ENCODE data around the gene TEX51. TPM values are rescaled to one million over a fixed set of nuclear protein-coding genes. Genes with fewer than 3 reads are reported as not detected.

Gene TEX51
- total RNA-seq, 1 donor from 2014 or later, result not detected

DNA sequence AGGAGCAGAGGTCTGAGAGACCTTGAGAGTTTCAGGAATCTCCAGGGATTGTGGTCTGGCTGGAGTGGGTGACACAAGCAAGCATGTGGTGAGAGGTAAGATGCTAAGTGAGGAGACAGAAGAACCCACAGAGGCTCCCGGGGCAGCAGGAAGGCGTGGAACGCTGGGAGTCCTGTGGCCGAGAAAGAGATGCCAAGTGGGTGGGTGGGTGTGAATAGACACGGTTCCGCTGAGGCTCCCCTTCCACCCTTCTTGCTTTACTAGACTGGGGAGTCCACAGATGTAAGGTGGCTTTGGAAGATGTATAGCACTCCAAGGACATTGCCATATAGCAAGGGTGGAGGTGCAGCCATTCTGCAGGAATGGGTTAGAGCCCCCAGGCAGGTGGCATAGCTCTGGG, 4.2 kb downstream of the TEX51 start:
- DNase-seq (ENCODE audit: low read depth), result no peak
- H3K4me3 ChIP-seq (ENCODE audit: low read depth, low read length), result no peak overlapping the region
- TF ChIP-seq, protein P1, sequence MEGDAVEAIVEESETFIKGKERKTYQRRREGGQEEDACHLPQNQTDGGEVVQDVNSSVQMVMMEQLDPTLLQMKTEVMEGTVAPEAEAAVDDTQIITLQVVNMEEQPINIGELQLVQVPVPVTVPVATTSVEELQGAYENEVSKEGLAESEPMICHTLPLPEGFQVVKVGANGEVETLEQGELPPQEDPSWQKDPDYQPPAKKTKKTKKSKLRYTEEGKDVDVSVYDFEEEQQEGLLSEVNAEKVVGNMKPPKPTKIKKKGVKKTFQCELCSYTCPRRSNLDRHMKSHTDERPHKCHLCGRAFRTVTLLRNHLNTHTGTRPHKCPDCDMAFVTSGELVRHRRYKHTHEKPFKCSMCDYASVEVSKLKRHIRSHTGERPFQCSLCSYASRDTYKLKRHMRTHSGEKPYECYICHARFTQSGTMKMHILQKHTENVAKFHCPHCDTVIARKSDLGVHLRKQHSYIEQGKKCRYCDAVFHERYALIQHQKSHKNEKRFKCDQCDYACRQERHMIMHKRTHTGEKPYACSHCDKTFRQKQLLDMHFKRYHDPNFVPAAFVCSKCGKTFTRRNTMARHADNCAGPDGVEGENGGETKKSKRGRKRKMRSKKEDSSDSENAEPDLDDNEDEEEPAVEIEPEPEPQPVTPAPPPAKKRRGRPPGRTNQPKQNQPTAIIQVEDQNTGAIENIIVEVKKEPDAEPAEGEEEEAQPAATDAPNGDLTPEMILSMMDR (conservative IDR thresholded peaks at IDR 0.05; ENCODE audit: low read depth, low read length), result no peak

DNA sequence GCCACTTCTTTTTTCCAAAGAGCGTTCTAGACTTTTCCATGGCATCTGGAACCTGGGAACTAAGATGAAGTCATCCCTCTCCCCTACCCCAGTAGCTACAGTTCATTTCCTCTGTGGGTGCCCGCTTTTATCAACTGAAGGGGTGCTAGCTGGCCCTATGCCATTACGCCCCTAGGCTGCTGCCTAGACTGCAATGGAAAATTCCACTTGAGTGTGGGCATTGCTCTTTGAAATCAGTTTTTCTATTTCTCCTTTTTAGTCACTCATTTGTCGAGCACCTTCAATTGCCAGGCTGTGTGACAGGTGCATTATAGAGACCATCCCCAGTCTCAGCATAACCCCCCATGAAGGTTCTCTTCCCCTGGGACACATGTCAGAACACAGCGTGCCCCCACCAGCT, 7.3 kb downstream of the TEX51 start:
- no peak overlapping the region for H3K4me3 ChIP-seq (ENCODE audit: low read depth, low read length)
- no peak for DNase-seq (ENCODE audit: low read depth)
- TF ChIP-seq, protein P1 (conservative IDR thresholded peaks at IDR 0.05; ENCODE audit: low read depth, low read length), result no peak

DNA sequence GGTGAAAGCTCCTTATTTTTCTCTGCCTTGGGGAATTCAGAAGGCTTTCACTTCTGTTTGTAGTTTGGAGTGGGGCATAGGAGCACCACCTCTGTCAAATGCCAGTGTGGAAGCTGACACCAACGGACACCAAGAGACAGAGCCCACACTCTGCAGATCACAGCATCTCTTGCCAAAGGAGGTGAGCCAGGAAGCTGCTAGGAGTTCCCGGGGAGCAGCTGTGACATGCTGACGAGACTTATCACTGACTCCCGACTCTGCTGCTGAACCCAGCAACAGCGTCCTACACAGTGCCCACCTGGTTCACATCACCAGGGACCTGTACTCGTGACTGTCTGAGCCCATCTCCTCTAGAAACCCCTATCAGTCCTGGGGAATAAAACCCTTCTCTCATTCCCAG, 8.1 kb downstream of the TEX51 start:
- DNase-seq (ENCODE audit: low read depth), result no peak
- TF ChIP-seq, protein P1 (conservative IDR thresholded peaks at IDR 0.05; ENCODE audit: low read depth, low read length), result no peak
- H3K4me3 ChIP-seq (ENCODE audit: low read depth, low read length), result no peak overlapping the region

DNA sequence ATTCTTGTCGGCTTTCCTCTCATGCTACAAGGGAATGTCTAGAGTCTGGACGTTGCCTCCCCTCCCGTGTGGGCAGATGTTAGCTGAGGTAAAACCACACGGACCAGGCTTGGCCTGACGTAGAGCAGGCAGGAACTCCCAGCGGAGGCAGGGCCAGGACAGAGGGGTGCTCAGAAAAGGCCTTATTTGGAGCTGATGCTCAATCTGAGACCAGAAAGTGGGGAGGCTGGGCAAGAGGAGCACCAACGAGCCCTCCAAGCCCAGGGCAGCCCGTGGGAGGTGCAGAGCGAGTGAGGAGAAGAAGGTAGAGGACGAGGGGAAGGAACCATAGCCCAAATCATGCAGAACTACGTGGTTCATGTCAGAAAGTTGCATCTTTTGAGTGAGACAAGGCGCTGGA, 9.0 kb downstream of the TEX51 start:
- DNase-seq (ENCODE audit: low read depth), result no peak

DNA sequence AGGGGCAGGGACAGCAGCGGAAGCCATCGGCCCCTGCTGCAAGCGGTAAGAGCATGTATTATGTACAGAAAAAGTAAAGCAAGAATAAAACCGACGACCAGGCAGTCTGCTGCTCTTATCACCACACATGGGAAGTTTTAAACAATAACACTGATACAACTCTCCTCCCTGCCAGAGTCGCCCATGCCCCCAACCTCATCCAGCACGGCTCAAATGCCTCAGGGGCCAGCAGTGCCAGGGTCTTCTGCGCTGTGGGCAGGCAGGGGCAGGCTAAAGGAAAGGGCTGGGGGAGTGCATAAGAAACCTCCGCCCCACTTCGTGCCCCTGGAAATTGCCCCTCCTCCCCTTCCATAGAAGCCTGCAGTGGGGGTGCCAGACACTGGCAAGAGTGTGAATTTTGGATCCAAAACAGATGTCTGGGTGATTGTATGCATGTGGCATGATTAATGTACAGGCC, 10.1 kb downstream of the TEX51 start:
- DNase-seq (ENCODE audit: low read depth), result no peak
- no peak overlapping the region for H3K4me3 ChIP-seq (ENCODE audit: low read depth, low read length)
- TF ChIP-seq, protein P1 (conservative IDR thresholded peaks at IDR 0.05; ENCODE audit: low read depth, low read length), result no peak

More for the DNA sequence above, 9.0 kb downstream of the TEX51 start:
- TF ChIP-seq, protein P1 (conservative IDR thresholded peaks at IDR 0.05; ENCODE audit: low read depth, low read length), result no peak
- no peak overlapping the region for H3K4me3 ChIP-seq (ENCODE audit: low read depth, low read length)

DNA sequence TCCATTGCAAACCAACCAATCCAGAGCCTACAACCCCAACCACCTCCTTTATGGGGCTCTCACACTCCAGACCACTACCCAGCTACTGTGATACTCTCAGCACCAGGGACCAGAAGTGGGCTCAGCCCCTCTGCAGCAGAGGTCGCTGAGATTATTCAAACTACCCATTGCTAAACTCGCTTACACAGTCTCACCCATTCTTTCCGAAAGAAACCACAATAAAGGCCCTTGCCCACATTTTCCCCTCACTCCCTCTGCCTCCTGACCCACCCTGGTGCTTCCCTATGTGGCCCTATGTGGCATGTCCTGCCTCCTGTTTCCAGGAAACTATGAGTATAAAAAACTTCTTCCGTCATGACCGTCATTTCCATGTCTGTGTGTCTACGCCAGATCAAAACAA, 10.7 kb downstream of the TEX51 start:
- TF ChIP-seq, protein P1 (conservative IDR thresholded peaks at IDR 0.05; ENCODE audit: low read depth, low read length), result no peak
- H3K4me3 ChIP-seq (ENCODE audit: low read depth, low read length), result no peak overlapping the region
- no peak for DNase-seq (ENCODE audit: low read depth)

DNA sequence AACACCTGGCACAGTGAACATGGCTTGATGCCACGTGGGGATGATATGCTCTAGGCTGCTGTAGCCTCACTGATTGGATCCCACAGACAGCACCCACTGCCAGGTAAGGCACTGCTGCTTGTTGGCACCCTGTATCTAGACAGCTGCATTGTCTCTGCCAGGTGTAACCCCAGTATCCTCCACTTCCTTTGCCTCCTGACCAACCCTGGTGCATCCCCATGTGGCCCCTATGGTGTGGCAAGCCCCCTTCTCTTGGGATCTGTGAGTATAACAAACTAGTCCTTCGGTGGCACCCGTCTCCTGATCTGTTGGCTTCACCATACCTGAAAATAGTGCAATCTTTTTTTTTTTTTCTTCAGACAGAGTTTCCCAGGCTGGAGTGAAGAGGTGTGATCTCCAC, 11.1 kb downstream of the TEX51 start:
- TF ChIP-seq, protein P1 (conservative IDR thresholded peaks at IDR 0.05; ENCODE audit: low read depth, low read length), result no peak
- H3K4me3 ChIP-seq (ENCODE audit: low read depth, low read length), result no peak overlapping the region
- DNase-seq (ENCODE audit: low read depth), result no peak
